WERI-Rb-1 (cell line): ENCODE measurements around the gene B3GAT1.
"Not testable (repeated sequence)": the region's sequence is repeated elsewhere in the genome, so short reads cannot be mapped to it uniquely, and the experiment has no call there.

Experiments used
- DNase-seq: peaks from one replicate; pipeline ENCODE4 v3.0.0-alpha.2; 2020
- H3K27ac ChIP-seq: fragments of 250-450 bp; sonication (Bioruptor Pico); 2 replicates; pipeline ENCODE4 v1.5.1; 2020; ENCODE audit warnings: mild to moderate bottlenecking, moderate library complexity
- H3K27me3 ChIP-seq: fragments of 250-450 bp; sonication (Bioruptor Pico); 2 replicates; pipeline ENCODE4 v1.5.1; 2021; ENCODE audit warnings: mild to moderate bottlenecking, low read depth, moderate library complexity; ENCODE audit not compliant: insufficient read depth, severe bottlenecking
- H3K36me3 ChIP-seq: fragments of 250-450 bp; sonication (Bioruptor Pico); 2 replicates; pipeline ENCODE4 v1.5.1; 2020; ENCODE audit warnings: mild to moderate bottlenecking, moderate library complexity
- H3K4me3 ChIP-seq: 2 replicates; pipeline ENCODE4 v1.5.1; 2011; ENCODE audit warnings: low read depth, mild to moderate bottlenecking, control low read depth, low read length
- H3K9me3 ChIP-seq: fragments of 250-450 bp; sonication (Bioruptor Pico); 2 replicates; pipeline ENCODE4 v1.5.1; 2021; ENCODE audit warnings: mild to moderate bottlenecking, moderate library complexity; ENCODE audit not compliant: severe bottlenecking
- CTCF ChIP-seq: IDR thresholded peaks from 2 replicates; pipeline ENCODE4 v1.5.1; 2011; ENCODE audit warnings: low read depth, mild to moderate bottlenecking, control low read depth, inconsistent platforms, low read length

B3GAT1 gene

DNA sequence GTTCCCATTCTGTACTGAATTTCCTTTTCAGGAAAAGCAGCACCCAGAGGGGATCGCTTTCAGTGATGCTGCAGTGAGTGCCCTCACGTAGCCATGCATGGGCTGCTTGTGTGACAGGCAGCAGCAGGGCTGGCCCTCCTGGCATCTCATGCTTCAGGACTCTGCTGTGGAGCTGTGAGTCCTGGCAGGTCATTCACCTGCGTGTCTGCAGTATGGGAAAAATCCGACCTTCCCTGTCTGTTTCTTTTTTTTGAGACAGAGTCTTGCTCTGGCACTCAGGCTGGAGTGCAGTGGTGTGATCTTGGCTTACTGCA is 66.8 kb downstream of the B3GAT1 start:
- Histone ChIP-seq H3K36me3 (peaks cover 11% of the 10 kb centered on the region), H3K27ac (no peak overlapping the region), H3K27me3 (no peaks in the 10 kb centered on the region), H3K9me3 (no peaks in the 10 kb centered on the region), H3K4me3 (no peak overlapping the region)
- no peak for DNase-seq
- TF ChIP-seq CTCF, result no peak

DNA sequence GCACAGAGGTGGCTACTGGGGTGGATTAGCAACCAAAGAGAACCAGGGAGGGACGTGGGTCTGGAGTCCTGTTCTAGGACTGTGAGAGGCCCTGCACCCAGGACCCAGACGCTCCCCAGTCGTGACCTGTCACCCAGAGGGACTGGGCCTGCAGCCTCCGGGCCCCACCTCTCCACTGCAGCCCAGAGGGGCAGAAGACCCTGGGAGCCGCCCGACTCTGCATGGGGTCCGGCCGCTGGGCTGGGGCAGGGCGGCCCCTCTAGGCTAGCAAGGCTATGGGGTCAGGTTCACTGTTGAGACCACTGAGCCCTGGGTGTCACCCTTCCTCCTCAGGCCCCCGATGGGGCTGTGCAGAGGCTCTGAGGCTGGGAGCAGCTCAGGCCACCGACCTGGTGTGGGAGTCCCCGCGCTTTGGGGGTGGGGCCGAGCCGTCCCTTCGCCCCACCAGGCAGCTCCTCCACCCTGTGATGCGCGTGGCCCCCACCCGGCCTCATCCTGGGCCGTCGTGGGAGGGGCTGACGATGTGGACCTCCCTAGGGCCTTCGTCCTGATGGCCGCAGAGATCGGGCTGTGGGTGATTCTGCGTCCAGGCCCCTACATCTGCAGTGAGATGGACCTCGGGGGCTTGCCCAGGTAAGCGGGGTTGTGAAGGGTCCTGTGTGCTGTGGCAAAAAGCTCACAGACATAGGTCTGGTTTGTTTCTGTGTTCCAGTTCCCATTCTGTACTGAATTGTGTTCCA is 67.4 kb downstream of the B3GAT1 start:
- not testable (repeated sequence) for H3K9me3 ChIP-seq, H3K27me3 ChIP-seq, DNase-seq, H3K4me3 ChIP-seq, H3K27ac ChIP-seq
- peaks cover 11% of the 10 kb centered on the region for H3K36me3 ChIP-seq

DNA sequence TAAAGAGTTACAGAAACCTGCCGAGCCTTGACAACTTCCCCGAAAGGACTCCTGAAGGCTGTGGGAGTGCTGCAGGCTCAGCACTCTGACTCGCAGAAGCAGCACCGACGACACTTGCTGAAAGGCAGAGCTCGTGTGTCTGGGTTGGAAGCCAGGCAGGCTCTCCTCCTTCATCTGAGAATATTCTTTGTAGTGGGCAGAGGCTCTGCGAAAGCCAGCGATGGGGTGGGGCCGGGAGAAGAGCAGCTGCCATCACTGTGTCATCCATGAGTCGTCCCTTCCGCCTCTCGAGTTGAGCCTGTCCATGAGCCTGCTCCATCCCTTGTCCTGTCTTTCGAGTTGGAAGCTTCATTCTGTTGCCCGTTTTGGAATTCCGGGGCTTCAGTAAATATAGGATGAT is 68.4 kb downstream of the B3GAT1 start:
- H3K36me3 ChIP-seq, result peaks cover 7% of the 10 kb centered on the region
- no peak overlapping the region for H3K4me3 ChIP-seq
- H3K9me3 ChIP-seq, result no peaks in the 10 kb centered on the region
- no peaks in the 10 kb centered on the region for H3K27me3 ChIP-seq
- H3K27ac ChIP-seq, result no peak overlapping the region
- TF ChIP-seq CTCF, result no peak
- no peak for DNase-seq

GRCh38 chr11:134342572-134343340 is 69.3 kb downstream of the B3GAT1 start:
- no peak overlapping the region for H3K27ac ChIP-seq

DNA sequence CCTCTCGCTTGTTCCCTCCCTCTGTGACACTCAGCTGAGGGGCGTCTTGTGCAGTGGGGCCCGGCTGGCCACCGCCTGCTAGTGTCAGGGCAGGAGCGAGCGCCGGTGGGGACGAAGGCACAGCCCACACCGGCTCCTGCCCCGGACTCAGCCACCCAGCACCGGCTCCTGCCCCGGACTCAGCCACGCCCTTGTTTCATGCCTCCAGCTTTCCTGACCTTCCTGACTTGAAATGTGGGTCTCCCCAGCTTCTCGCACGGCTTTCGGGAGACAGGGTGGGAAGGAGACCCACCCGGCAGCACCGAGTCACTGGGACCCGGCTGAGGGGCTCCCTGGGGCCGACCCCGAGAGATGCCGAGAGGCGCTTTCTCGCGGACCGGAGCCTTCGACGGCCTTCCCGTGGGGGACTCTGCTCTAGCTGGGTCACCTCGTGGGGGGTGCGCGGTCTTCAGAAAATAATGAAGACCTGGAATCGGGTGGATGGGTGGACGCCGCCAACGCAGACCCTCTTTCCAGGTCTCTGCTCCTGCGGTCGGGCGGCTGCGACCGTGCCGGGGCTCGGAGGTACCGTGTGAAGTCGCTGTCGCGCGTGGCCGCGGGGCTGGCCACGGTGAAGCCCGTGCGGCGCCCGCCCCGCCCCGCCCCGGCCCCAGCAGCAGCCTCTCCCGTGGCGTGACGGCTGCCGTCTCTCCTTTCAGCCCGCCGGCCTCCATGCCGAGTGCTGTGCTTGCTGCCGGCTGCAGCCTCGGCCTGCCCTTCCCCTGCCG is 70.1 kb downstream of the B3GAT1 start:
- no peaks in the 10 kb centered on the region for H3K9me3 ChIP-seq
- no peak overlapping the region for H3K4me3 ChIP-seq
- DNase-seq, result no peak
- H3K27ac ChIP-seq, result no peak overlapping the region
- no peaks in the 10 kb centered on the region for H3K27me3 ChIP-seq
- TF ChIP-seq CTCF, result no peak
- H3K36me3 ChIP-seq, result peaks cover 8% of the 10 kb centered on the region; the same call in 1 of the 2 replicates

More at GRCh38 chr11:134342572-134343340, 69.3 kb downstream of the B3GAT1 start:
- H3K9me3 ChIP-seq, result no peaks in the 10 kb centered on the region
- no peaks in the 10 kb centered on the region for H3K27me3 ChIP-seq
- H3K4me3 ChIP-seq, result no peak overlapping the region
- no peak for TF ChIP-seq CTCF
- peaks cover 9% of the 10 kb centered on the region; the same call in 1 of the 2 replicates for H3K36me3 ChIP-seq
- no peak for DNase-seq
